Uterus (tissue), 2 donors: ENCODE measurements around the gene RALGAPB.

Experiments used
- POLR2A ChIP-seq, 2 donors: fragments of 450-650 bp; IDR thresholded peaks; one replicate each; pipeline ENCODE4 v1.6.1; 2016; ENCODE audit warnings: antibody characterized with exemption in 2 of 2, mild to moderate bottlenecking in 1 of 2, moderate library complexity in 1 of 2
- TF ChIP-seq, protein P1 (sequence below), 4 experiments: fragments of 200-600 bp in 2 of 4; fragments of 450-650 bp in 2 of 4; sonication (generic) in 2 of 4; IDR thresholded peaks; one replicate each; pipeline ENCODE4 v1.5.1; 2016 to 2019; ENCODE audit warnings: antibody characterized with exemption in 4 of 4, mild to moderate bottlenecking in 2 of 4, moderate library complexity in 1 of 4

DNA sequence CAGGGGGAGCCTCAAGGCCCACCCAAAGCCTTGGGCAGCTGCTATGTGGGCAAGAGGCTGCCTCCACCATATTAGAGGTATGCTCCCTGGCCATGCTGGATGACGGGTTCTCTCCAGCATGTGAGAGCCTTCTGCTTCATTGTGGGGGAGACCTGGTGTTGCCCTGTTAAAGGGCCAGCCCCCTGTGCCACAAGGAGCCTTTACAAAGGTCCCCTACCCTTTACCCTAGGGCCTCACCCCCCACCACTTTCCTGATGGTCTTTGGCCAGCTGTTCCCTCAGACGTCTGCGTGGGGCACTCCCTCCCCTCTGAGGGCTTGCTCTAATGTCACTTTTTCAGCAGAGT, 113.5 kb downstream of the RALGAPB start:
- TF ChIP-seq, protein P1, sequence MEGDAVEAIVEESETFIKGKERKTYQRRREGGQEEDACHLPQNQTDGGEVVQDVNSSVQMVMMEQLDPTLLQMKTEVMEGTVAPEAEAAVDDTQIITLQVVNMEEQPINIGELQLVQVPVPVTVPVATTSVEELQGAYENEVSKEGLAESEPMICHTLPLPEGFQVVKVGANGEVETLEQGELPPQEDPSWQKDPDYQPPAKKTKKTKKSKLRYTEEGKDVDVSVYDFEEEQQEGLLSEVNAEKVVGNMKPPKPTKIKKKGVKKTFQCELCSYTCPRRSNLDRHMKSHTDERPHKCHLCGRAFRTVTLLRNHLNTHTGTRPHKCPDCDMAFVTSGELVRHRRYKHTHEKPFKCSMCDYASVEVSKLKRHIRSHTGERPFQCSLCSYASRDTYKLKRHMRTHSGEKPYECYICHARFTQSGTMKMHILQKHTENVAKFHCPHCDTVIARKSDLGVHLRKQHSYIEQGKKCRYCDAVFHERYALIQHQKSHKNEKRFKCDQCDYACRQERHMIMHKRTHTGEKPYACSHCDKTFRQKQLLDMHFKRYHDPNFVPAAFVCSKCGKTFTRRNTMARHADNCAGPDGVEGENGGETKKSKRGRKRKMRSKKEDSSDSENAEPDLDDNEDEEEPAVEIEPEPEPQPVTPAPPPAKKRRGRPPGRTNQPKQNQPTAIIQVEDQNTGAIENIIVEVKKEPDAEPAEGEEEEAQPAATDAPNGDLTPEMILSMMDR (IDR thresholded peaks at IDR 0.05), result no peak
- no peak for TF ChIP-seq POLR2A (IDR thresholded peaks at IDR 0.05)
